Loucy (cell line): ENCODE measurements around the gene PRKRIP1.

Experiments used
- H2AFZ ChIP-seq: fragments of 200-600 bp; sonication (generic); 2 replicates; pipeline ENCODE4 v1.6.0; 2016; ENCODE audit warnings: antibody characterized with exemption, mild to moderate bottlenecking, low read length, moderate library complexity
- H3F3A ChIP-seq: fragments of 200-600 bp; 2 replicates; pipeline ENCODE4 v1.6.0; 2016; ENCODE audit warnings: antibody characterized with exemption, low read depth, mild to moderate bottlenecking
- H3K27me3 ChIP-seq: fragments of 200-600 bp; sonication (generic); 2 replicates; pipeline ENCODE4 v1.6.1; 2014; ENCODE audit warnings: low read length, mild to moderate bottlenecking; ENCODE audit not compliant: insufficient read depth, poor library complexity, severe bottlenecking
- H3K36me3 ChIP-seq: fragments of 200-600 bp; sonication (generic); 2 replicates; pipeline ENCODE4 v1.6.1; 2016; ENCODE audit warnings: low read length; ENCODE audit not compliant: insufficient read depth
- H3K4me1 ChIP-seq: fragments of 200-600 bp; sonication (generic); 2 replicates; pipeline ENCODE4 v1.5.1; 2014; ENCODE audit warnings: low read length, mild to moderate bottlenecking; ENCODE audit not compliant: insufficient read depth, poor library complexity, severe bottlenecking
- H3K4me2 ChIP-seq: fragments of 200-600 bp; sonication (generic); 2 replicates; pipeline ENCODE4 v1.6.0; 2014; ENCODE audit warnings: antibody characterized with exemption, low read length, low read depth, mild to moderate bottlenecking; ENCODE audit not compliant: poor library complexity, severe bottlenecking
- H3K4me3 ChIP-seq: fragments of 200-600 bp; sonication (generic); 2 replicates; pipeline ENCODE4 v1.5.1; 2014; ENCODE audit warnings: low read length, mild to moderate bottlenecking, mixed read lengths; ENCODE audit not compliant: poor library complexity, severe bottlenecking
- H3K79me2 ChIP-seq: fragments of 200-600 bp; sonication (generic); 2 replicates; pipeline ENCODE4 v1.6.1; 2014; ENCODE audit warnings: low read length; ENCODE audit not compliant: insufficient read depth
- H3K9ac ChIP-seq: fragments of 200-600 bp; sonication (generic); 2 replicates; pipeline ENCODE4 v1.6.0; 2014; ENCODE audit warnings: mild to moderate bottlenecking, low read depth, low read length, moderate library complexity; ENCODE audit not compliant: poor library complexity, severe bottlenecking
- H3K9me2 ChIP-seq: fragments of 200-600 bp; sonication (generic); replicated peaks from 2 replicates; pipeline ENCODE4 v1.6.1; 2016; ENCODE audit warnings: low read depth, low read length, mixed read lengths
- H3K9me3 ChIP-seq: fragments of 200-600 bp; sonication (generic); 2 replicates; pipeline ENCODE4 v1.6.1; 2014; ENCODE audit warnings: mild to moderate bottlenecking, antibody characterized with exemption, low read length, low read depth; ENCODE audit not compliant: insufficient read depth
- H4K20me1 ChIP-seq: fragments of 200-600 bp; sonication (generic); 2 replicates; pipeline ENCODE4 v1.6.0; 2014; ENCODE audit warnings: antibody characterized with exemption, low read length, mild to moderate bottlenecking; ENCODE audit not compliant: insufficient read depth, poor library complexity, severe bottlenecking
- EZH2phosphoT487 ChIP-seq: fragments of 200-600 bp; IDR thresholded peaks from 2 replicates; pipeline ENCODE4 v1.6.1; 2018; ENCODE audit warnings: antibody characterized with exemption, mild to moderate bottlenecking, moderate library complexity, borderline replicate concordance
- TF ChIP-seq, protein P1 (sequence below): fragments of 200-600 bp; sonication (generic); conservative IDR thresholded peaks from 2 replicates; pipeline ENCODE4 v1.5.1; 2014; ENCODE audit warnings: mild to moderate bottlenecking, antibody characterized with exemption, low read length

The PRKRIP1 gene

DNA sequence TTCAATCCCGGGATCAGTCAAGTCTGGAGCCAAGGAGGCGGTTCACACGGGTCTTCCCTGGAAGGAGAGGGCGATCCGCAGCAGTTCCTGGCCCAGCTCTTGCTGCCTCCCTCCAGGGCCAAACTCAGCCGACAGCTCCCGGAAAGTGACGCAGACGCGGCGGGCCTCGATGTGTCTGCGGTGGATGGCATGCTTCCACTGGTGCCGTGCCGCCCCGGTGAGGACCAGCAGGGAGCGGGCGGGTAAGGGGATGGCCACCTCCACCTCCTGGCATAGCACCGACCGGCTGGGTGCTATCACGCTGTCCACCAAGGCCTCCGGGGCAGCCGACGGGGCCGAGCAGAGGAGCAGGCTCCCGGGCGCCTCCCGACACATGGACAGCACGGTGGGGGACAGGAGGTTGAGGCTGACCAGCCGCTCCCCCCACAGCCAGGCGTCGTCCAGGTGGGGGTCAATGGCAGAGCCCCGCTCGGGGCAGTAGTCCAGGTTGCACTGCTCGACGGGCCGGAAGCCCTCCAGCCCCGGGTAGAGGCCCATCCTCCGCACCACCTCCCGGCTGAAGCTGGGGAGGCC is 61.3 kb downstream of the PRKRIP1 start:
- Histone ChIP-seq H3K4me2 (no peak overlapping the region), H4K20me1 (no peaks in the 10 kb centered on the region), H3K79me2 (peaks cover 7% of the 10 kb centered on the region; the same call in 1 of the 2 replicates), H2AFZ (no peak overlapping the region), H3K4me3 (no peak overlapping the region), H3K9me2 (no peaks in the 10 kb centered on the region), H3K27me3 (no peaks in the 10 kb centered on the region), H3F3A (no peaks in the 10 kb centered on the region), H3K9me3 (no peaks in the 10 kb centered on the region), H3K4me1 (peaks cover 4% of the 10 kb centered on the region), H3K9ac (no peak overlapping the region), H3K36me3 (peaks cover 11% of the 10 kb centered on the region; the same call in 1 of the 2 replicates)
- TF ChIP-seq EZH2phosphoT487 = no peak
- TF ChIP-seq, protein P1, sequence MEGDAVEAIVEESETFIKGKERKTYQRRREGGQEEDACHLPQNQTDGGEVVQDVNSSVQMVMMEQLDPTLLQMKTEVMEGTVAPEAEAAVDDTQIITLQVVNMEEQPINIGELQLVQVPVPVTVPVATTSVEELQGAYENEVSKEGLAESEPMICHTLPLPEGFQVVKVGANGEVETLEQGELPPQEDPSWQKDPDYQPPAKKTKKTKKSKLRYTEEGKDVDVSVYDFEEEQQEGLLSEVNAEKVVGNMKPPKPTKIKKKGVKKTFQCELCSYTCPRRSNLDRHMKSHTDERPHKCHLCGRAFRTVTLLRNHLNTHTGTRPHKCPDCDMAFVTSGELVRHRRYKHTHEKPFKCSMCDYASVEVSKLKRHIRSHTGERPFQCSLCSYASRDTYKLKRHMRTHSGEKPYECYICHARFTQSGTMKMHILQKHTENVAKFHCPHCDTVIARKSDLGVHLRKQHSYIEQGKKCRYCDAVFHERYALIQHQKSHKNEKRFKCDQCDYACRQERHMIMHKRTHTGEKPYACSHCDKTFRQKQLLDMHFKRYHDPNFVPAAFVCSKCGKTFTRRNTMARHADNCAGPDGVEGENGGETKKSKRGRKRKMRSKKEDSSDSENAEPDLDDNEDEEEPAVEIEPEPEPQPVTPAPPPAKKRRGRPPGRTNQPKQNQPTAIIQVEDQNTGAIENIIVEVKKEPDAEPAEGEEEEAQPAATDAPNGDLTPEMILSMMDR = no peak

DNA sequence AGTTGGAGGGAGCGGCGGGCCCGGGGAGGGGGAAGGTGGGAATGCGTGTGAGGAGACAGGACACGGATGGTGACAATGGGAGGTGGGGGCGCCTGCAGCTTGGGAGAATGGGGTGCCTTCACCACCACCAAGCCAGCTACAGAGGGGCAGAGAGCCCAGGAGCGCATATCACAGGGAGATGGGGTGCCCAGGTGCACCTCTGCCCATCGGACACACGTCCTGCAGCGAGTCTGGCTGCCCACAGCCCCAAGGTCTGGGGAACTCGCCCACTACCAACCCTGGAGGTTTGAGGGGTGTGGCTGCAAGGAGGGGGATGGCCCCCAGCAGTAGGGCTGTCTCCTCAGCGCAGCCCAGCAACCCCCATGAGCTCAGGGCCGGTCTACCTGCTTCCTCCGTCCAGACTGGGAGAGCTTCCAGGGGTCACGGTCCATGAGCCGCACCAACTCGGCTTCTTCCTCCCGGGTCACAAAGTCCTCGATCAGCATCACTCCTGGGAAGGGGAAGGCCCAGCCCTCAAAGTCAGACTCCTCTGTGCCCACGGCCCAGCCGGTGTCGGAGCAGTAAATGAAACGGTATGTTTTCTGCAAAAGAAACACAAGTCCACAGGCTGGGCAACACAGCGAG is 63.2 kb downstream of the PRKRIP1 start:
- Histone ChIP-seq H3K9me2 (no peaks in the 10 kb centered on the region), H3K9ac (no peak overlapping the region), H3K4me1 (peaks cover 9% of the 10 kb centered on the region), H3K36me3 (peaks cover 11% of the 10 kb centered on the region; the same call in 1 of the 2 replicates), H2AFZ (no peak overlapping the region), H4K20me1 (no peaks in the 10 kb centered on the region), H3F3A (no peaks in the 10 kb centered on the region), H3K4me3 (no peak overlapping the region), H3K79me2 (peaks cover 24% of the 10 kb centered on the region), H3K27me3 (no peaks in the 10 kb centered on the region), H3K9me3 (no peaks in the 10 kb centered on the region), H3K4me2 (no peak overlapping the region)
- TF ChIP-seq, protein P1 = no peak
- TF ChIP-seq EZH2phosphoT487 = no peak

DNA sequence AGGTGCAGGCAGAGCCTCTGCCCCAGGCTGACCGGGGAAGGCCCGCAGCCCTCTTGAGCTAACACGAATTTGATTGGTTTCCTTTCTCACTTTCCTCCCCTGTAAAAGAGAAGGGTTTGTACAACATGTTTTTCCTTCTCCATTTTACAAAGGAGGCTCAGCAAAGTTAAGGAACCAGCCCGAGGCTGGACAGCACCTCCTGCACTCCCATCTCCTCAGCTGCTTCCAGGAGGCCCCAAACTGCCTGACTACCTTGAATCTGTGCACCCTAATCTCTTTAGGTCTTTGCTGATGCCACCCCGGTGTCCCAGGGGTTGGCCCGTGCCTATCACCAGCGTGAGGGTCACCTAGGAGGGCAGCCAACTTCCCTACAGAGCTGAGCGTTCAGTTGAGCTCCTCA is 64.3 kb downstream of the PRKRIP1 start:
- H3K4me3 ChIP-seq = no peak overlapping the region
- peaks cover 11% of the 10 kb centered on the region; the same call in 1 of the 2 replicates for H3K36me3 ChIP-seq
- no peaks in the 10 kb centered on the region for H3K9me3 ChIP-seq
- H4K20me1 ChIP-seq = no peaks in the 10 kb centered on the region
- H3K9ac ChIP-seq = no peak overlapping the region
- no peaks in the 10 kb centered on the region for H3K9me2 ChIP-seq
- no peaks in the 10 kb centered on the region for H3F3A ChIP-seq
- H2AFZ ChIP-seq = no peak overlapping the region
- TF ChIP-seq EZH2phosphoT487 = no peak
- TF ChIP-seq, protein P1 = no peak
- H3K4me2 ChIP-seq = no peak overlapping the region
- peaks cover 14% of the 10 kb centered on the region for H3K4me1 ChIP-seq
- peaks cover 29% of the 10 kb centered on the region for H3K79me2 ChIP-seq
- H3K27me3 ChIP-seq = no peaks in the 10 kb centered on the region
